ENCODE data around the gene PEA15. TPM values are rescaled to one million over a fixed set of nuclear protein-coding genes. Genes with fewer than 3 reads are reported as not detected.

The PEA15 gene
- total RNA-seq, 1 experiment from 2014 or later: 114 TPM

DNA sequence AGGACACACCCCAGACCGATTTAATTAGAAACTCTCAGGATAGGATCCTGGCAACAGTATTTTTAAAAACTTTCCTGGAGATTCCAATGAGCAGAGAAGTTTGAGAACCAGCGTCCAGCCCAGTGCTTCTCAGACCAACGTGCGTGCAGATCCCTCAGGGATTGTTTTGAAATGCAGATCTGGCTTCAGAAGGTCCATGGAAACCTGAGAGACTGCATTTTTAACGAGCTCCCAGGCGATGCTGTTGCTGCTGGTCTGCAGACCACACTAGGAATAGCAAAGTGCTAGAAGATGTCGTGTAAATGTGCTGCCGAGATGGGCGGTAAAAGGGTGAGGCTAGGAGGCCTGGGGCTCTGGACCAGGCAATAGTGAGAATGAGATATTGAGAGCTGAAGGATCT, 33.2 kb upstream of the PEA15 start:
- DNase-seq (ENCODE audit: low read depth): no peak
- in situ Hi-C loops (cut with HindIII; ENCODE audit: low pct_unique_long_range_greater_than_20kb, low sequenced_read_pairs): no loop called here

DNA sequence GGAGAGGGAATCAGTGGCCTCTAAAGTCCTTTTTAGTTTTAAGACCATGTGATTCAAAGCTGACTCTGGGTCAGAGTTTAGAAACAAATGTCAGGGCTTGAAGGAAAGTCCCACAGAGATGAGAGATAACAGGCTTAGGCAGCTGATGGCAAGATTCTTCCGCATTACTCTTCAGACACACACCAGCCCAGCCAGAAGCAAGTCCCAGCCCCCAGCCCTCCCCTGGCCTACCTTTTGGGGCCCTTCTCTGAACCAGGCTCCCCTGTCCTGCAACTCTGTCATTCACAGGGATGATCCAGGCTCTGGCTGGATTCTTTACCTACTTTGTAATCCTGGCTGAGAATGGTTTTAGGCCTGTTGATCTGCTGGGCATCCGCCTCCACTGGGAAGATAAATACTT, 28.0 kb upstream of the PEA15 start:
- no peak for DNase-seq (ENCODE audit: low read depth)
- in situ Hi-C loops (cut with HindIII; ENCODE audit: low pct_unique_long_range_greater_than_20kb, low sequenced_read_pairs): no loop called here

GRCh38 chr1:160177667-160178066, 27.5 kb upstream of the PEA15 start:
- DNase-seq (ENCODE audit: low read depth): no peak
- in situ Hi-C loops (cut with HindIII; ENCODE audit: low pct_unique_long_range_greater_than_20kb, low sequenced_read_pairs): no loop called here

- in situ Hi-C loops (cut with HindIII; ENCODE audit: low pct_unique_long_range_greater_than_20kb, low sequenced_read_pairs): no loop called here
Measured at GRCh38 chr1:160178731-160179130, 26.5 kb upstream of the PEA15 start.

DNA sequence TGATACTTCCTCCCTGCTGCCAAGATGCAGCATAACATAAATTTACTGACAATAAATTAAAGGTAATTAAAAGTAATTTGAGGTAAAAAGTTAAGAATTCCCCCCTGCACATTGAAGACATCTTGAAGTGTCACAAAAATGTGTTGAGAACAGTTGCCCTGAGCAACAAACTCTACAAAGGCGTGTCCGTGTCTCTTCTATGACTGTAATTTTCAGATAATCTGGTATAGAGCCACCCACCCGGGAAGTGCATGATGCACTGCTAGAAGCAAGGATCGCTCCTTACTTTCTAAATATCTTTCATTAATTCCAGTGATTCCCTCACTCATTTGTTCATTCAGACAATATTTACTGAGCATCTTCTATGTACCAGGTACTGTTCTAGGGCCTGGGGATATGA, 25.8 kb upstream of the PEA15 start:
- in situ Hi-C loops (cut with HindIII; ENCODE audit: low pct_unique_long_range_greater_than_20kb, low sequenced_read_pairs): no loop called here
- no peak for DNase-seq (ENCODE audit: low read depth)

More at GRCh38 chr1:160178731-160179130, 26.5 kb upstream of the PEA15 start:
- no peak for DNase-seq (ENCODE audit: low read depth)

DNA sequence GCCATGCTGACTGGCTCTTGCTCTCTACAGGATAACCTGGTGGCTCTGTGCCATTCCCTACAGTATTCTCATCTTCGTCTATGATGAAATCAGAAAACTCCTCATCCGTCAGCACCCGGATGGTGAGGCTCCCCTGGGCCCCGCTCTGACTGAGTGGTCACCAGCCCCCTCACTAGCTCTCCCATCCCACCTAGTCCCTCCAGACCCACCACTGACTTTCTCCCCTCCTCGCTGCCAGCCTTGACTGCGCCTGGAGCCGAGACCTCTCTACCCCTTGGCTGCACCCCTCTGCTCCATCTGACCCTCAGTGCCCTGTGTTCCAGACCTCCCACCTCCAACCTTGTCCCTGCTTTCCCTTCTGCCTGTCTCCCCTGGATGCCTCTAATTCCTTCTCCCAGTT, 18.9 kb upstream of the PEA15 start:
- no peak for DNase-seq (ENCODE audit: low read depth)
- in situ Hi-C loops (cut with HindIII; ENCODE audit: low pct_unique_long_range_greater_than_20kb, low sequenced_read_pairs): no loop called here

DNA sequence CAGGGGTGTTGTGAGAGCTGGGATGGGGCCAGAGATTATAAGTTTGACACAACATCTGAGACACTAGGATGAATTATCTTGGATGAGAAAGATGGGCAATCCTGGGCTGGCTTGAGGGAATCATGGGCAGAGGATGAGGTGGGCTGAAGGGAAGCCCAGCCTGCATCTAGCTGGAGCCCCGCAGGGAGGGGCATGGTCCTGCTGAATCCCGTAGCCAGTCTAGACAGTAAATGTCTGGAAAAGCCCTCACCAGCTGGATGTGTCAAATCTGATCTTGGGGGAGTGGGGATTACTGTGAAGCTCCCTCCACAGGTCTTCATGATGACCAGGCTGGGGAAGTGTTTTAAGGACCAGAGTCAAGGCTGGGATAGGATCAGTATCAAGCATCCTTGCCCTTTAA, 18.5 kb upstream of the PEA15 start:
- no peak for DNase-seq (ENCODE audit: low read depth)
- in situ Hi-C loops (cut with HindIII; ENCODE audit: low pct_unique_long_range_greater_than_20kb, low sequenced_read_pairs): no loop called here

DNA sequence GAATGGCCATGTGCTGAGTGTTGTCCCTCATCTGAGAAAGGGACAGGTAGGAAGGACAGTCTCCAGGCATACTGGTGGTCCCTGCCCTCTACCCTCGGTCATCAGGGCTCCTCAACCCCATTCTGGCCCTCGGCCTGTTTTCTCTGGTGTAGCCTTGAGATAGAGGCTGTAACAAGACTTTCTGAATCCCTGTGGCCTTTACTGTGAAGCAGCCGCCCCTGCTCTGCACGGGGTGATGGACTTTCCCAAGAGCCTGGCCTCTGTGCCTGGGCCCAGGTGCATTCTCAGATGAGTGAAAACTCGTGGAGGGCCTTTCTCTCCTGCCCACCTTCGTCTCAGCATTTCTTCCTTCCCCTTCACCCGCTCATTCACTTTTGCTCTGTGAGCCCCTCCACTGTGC, 17.8 kb upstream of the PEA15 start:
- DNase-seq (ENCODE audit: low read depth): no peak
- in situ Hi-C loops (cut with HindIII; ENCODE audit: low pct_unique_long_range_greater_than_20kb, low sequenced_read_pairs): no loop called here

GRCh38 chr1:160188341-160188740, 16.8 kb upstream of the PEA15 start:
- no peak for DNase-seq (ENCODE audit: low read depth)
- in situ Hi-C loops (cut with HindIII; ENCODE audit: low pct_unique_long_range_greater_than_20kb, low sequenced_read_pairs): no loop called here

GRCh38 chr1:160189649-160190625, 15.2 kb upstream of the PEA15 start, which contains the start of gene CASQ1:
Gene CASQ1, plus strand, starts transcription at chr1:160190575. Its CDS starts 177 bp downstream, at chr1:160190752.
- in situ Hi-C loops (cut with HindIII; ENCODE audit: low pct_unique_long_range_greater_than_20kb, low sequenced_read_pairs): no loop called here
- no peak for DNase-seq (ENCODE audit: low read depth)

GRCh38 chr1:160191756-160192155, 13.4 kb upstream of the PEA15 start:
- in situ Hi-C loops (cut with HindIII; ENCODE audit: low pct_unique_long_range_greater_than_20kb, low sequenced_read_pairs): no loop called here

DNA sequence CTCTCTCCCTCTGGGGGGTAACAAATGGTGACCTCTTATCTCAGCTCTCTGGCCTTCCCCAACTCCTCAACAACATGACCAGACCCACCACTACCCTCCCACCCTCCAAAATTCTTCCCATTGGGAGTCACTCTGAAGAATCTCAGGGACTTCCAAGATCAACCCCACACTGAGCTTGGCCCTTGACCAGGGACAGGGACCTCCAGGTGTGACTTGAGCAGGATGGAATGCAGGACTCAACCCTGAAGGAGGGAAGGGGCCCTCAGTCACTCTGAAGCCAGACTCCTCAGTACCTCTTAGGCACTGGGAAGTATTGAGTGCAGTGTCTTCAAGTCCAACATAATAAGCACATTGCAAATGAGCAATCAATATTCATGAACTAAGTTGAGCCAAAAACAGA, 12.9 kb upstream of the PEA15 start:
- in situ Hi-C loops (cut with HindIII; ENCODE audit: low pct_unique_long_range_greater_than_20kb, low sequenced_read_pairs): no loop called here
- DNase-seq (ENCODE audit: low read depth): no peak

More at GRCh38 chr1:160191756-160192155, 13.4 kb upstream of the PEA15 start:
- no peak for DNase-seq (ENCODE audit: low read depth)

GRCh38 chr1:160193091-160193819, 11.9 kb upstream of the PEA15 start:
- in situ Hi-C loops (cut with HindIII; ENCODE audit: low pct_unique_long_range_greater_than_20kb, low sequenced_read_pairs): no loop called here
- peak; percentile 73 for DNase-seq (ENCODE audit: low read depth)

GRCh38 chr1:160193832-160194736, 11.1 kb upstream of the PEA15 start:
- no peak for DNase-seq (ENCODE audit: low read depth)
- in situ Hi-C loops (cut with HindIII; ENCODE audit: low pct_unique_long_range_greater_than_20kb, low sequenced_read_pairs): no loop called here

DNA sequence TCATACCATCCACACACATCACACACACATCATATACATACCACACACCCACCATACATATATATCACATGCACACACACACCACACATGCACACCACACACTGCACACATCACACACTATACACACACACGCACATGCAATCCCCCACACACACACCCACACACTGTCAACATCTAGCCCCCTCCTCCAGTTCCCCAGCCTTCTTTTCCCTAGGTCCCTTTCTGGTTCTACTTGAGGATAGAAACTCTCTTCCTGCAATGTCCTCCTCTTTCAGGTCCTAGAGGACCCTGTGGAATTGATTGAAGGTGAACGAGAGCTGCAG, 10.5 kb upstream of the PEA15 start:
- no peak for DNase-seq (ENCODE audit: low read depth)
- in situ Hi-C loops (cut with HindIII; ENCODE audit: low pct_unique_long_range_greater_than_20kb, low sequenced_read_pairs): no loop called here

DNA sequence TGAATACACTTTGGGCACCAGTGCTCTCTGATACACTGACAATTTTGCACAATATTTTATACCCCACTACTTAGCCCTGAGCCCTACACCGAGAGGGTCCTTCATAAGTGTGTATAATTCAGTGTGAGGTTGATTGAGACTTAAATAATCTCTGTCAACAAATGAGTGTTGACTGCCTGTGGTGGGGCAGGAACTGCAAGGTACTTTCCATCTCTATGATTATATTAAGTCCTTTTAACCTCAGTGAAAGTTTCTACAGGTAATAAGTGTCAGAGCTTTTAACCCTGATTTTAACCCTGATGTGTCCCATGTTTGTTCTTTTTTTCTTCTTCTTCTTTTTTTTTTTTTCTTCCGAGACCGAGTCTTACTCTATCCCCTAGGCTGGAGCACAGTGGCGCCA, 9.0 kb upstream of the PEA15 start:
- no peak for DNase-seq (ENCODE audit: low read depth)
- in situ Hi-C loops (cut with HindIII; ENCODE audit: low pct_unique_long_range_greater_than_20kb, low sequenced_read_pairs): no loop called here

DNA sequence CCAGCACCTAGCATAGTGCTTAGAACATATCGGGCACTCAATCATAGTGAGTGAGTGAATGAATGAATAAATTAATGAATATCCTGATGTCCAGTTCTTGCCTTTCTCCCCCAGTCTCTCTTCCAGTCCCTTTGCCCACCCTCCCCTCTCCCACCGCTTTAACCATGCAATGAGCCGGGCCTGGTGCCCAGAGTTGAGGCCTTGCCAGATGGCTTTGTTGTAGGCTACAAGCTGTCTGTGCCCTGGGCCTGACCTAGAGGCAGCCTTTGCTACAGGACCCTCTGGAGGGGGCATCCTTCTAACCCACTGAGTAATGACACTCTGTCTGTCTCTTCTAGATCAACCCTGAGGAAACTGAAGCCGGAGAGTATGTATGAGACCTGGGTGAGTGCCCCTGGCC, 8.0 kb upstream of the PEA15 start:
- in situ Hi-C loops (cut with HindIII; ENCODE audit: low pct_unique_long_range_greater_than_20kb, low sequenced_read_pairs): no loop called here
- DNase-seq (ENCODE audit: low read depth): no peak

DNA sequence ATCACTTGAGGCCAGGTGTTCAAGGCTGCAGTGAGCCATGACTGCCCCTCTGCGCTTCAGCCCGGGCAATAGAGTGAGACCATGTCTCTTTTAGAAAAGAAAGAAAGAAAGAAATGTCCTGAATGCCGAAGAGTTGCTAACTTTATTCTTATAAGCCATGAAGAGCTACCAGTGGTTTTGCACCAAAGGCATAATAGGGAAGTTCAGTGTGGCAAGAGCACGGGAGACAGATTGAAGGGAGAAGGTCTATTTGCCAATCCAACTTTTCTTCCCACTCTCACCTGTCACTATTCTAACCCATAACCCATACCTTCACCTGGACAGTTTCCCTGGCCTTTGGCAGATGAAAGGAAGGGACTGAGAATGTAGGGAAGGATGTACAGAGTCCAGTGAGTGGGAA, 4.4 kb upstream of the PEA15 start:
- DNase-seq (ENCODE audit: low read depth): no peak
- in situ Hi-C loops (cut with HindIII; ENCODE audit: low pct_unique_long_range_greater_than_20kb, low sequenced_read_pairs): loop anchor here (10.0 kb wide), 1 partner anchor 96 kb away; no protein-coding TSS in a partner anchor

Data from Caki2 (cell line).